NCI-H128 (cell line): ENCODE data around the gene SNX18.

Source experiments
- DNase-seq: peaks from one replicate; lab custom pipeline; 2025; ENCODE audit not compliant: unreplicated experiment; lab: John Stamatoyannopoulos, UW

Gene SNX18

DNA sequence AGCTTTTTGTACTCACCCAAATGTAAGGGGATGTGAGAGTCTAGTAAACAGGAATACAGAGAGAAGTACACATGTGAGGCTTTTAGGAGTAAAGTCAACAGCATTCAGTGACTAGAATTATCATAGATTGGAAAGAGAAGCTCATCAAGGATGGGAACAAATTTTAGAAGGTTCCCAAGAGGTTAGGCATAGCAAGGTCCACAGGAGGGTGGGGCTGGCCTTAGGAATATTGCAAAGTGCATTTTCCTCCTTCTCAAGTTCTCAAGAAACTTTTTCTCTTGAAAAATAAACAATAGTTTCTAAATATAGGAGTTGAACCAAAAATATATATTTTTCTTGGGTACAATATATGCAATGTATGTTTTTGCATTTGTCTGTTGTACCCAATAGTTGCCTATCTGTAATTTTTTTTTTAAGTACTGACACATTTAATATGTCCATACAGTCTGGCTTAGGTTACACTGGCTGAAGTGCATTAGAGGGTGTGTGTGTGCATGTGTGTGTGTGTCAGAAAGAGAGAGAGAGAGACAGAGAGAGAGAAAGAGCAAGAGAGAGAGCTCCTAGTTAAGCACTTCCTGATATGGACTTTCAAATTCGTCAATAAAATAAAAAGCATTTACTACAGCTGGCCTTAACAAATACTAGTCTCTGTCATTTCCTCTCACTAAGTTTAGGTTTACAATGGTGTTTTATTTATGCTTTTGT, 62.2 kb downstream of the SNX18 start:
- DNase-seq = no peak

DNA sequence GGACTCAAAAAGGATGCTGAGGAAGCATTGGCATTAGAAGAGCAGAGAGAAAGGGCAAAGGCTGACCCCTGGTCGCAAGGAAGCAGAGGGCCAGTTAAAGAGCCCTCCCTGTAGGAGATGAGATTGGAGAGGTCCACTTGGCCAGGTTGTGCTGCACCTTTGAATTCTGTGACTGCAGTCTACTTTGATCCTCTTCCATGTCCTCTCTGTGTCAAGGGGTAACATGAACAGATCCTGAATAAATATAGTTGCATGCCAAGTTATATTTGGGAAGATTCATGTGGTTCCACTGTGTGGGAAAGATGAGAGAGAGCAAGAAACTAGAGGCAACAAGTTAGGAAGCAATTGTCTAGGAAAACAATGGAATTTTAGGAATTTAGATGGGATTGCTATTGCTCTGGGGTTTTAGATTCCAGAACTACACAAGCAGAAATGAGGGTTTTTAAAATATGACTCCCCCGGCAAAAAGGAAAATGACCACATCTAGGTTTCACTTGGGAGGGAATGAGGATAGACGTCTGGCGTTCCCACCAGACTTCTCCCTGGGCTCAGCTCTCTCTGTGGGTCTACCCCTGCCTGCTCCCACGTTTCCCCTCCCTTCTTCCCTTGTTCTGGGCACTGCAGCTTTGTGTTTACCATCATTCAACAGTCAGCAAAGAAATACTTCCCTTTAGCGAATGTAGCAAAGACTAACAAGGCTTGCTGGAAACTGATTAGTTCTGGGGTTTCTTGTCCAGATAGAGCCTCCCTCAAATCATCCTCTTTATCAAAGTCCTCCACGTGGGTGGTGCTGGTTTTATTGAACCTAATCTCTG, 63.6 kb downstream of the SNX18 start:
- DNase-seq = no peak

DNA sequence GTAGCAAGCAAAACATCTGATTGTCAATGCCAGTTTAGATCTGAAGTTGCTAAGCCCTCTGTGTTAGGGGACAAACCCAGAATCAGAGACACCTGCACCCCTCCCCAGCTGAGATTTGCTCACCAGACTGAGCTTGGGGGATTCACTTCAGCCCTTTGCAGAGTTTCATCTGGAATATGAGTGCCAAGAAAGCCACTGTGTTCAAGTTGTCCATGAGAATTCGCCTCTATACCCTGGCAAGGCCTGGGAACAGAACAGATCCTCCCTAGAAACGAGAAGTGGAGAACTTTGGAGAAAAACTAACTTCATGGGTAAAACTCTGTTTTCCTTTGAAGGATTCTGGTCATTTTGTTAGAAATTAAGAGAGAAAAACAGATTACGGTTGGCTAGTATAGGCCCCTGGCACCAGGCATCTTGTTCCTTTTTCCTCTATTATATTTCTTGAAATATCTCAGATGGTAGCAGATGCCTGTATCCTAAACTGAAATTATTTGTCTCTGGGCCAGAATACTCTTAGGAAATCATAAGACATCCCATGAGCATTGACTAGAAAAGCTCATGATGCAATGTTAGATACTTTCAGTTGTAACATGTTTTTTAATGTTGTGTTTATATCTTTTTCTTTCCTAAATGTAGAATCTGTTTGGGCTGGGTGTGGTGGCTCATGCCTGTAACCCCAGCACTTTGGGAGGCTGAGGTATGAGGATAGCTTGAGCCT, 64.4 kb downstream of the SNX18 start:
- no peak for DNase-seq

DNA sequence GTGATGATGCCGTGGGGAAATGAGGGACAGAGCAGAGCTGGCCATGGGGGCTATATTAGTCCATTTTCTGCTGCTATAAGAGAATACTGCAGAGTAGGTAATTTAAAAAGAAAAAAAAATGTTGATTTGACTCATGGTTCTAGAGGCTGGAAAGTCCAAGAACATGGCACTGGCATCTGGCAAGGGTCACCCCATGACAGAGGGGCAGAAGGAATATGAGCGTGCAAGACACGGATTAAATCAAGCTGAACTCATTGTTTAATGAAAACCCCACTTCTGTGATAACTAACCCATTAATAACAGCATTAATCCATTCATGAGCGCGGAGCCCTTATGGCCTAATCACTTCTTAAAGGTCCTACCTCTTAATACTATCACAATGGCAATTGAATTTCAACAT, 68.8 kb downstream of the SNX18 start:
- no peak for DNase-seq

DNA sequence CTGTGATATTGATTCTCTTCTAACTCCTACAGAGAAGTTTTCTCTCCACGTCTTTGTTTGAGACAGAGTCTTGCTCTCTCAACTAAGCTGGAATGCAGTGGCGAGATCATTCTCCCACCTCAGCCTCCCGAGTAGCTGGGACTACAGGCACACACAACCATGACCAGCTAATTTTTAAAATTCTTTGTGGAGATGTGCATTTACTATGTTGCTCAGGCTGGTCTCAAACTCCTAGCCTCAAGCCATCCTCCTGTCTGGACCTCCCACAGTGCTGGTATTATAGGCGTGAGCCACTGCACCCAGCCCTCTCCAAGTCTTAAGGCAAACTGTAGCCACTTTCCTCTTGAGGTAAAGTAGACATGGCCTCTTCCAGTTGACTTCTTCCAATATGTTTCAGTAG, 72.2 kb downstream of the SNX18 start:
- DNase-seq = no peak

DNA sequence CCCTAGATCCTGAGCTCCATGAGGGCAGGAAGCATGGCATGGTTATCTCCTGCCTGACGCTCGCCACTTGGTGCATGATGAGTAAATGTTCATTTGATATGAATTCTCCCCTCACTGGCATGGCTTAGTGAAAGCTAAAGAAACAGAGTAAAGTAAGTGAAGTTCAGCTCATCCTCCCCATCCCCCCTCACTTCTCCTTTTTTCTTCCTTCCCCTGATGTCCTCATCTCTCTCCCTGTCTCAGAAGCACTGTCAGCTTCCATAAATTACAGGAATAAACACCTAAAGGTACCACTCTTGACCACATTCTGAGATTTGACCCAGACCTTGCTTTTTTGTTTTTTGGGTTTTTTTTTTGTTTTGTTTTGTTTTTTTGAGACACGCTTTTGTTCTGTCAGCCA, 73.3 kb downstream of the SNX18 start:
- DNase-seq = no peak

DNA sequence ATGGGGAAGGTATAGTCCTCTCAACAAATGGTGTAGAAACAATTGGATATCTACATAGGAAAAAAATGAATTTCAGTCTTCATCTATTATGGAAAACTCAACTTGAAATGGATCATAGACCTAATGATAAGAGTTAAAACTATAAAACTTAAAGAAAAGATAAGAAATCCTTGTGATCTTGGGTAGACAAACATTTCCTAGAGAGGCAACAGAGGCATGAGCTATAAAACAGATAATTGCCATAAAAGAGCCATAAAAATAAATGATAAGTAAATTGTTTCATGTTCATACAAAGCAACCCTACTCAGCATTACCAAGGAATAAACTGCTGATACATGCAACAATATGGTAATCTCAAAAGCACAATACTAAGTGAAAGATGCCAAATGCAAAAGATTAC, 76.2 kb downstream of the SNX18 start:
- no peak for DNase-seq

DNA sequence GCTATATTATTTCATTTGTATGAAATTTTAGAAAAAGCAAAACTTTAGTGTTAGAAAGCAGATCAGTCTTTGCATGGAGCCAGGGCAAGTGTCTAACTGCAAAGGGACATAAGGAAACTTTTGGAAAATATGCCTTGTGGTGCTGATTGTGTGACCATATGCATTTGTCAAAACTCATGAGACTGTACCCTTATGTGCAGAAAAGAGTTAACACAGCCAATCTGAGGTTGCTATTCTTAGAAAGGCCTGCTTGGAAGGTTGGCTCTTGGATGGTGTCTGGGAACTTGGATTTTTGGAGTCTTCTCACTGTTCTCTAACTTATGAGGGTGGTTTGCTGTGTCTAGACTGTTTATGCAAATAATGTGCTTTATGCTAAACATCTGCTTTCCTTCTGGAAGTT, 76.6 kb downstream of the SNX18 start:
- DNase-seq = no peak

DNA sequence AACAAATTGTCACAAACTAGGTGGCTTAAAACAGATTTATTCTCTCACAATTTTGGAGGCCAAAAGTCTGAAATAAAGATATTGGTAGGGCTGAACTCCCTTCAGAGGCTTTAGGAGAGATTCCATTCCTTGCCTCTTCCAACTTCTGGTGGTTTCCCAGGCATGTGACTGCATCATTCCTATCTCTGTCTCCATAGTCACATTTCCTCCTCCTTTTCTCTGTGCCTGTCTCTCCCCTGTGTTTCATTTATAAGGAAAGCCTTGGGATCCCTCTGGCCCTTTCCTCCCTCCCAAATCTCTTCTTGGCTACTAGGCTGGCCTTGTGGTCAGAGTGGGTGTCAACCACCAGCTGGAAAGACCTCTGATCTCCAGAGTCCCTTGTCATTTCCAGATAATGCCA, 78.2 kb downstream of the SNX18 start:
- no peak for DNase-seq
